NCI-H2196 treated with DMSO at 0.1 percent for 48 hours (cell line): ENCODE data around the gene TRAPPC12.
A peak's percentile ranks its signal among the peaks of the same experiment; 100 is the strongest.
"Not testable (repeated sequence)": the region's sequence is repeated elsewhere in the genome, so short reads cannot be mapped to it uniquely, and the experiment has no call there.

Experiments used
- DNase-seq: peaks from one replicate; lab custom pipeline; 2025; ENCODE audit not compliant: unreplicated experiment; lab: John Stamatoyannopoulos, UW

Gene TRAPPC12

GRCh38 chr2:3368261-3368722 lies 11.2 kb upstream of the TRAPPC12 start:
- no peak for DNase-seq

GRCh38 chr2:3369340-3370181 lies 9.9 kb upstream of the TRAPPC12 start:
- not testable (repeated sequence) for DNase-seq

- no peak for DNase-seq
These were observed 2.7 kb upstream of the TRAPPC12 start for GRCh38 chr2:3376821-3377220.

GRCh38 chr2:3377279-3377611 lies 2.2 kb upstream of the TRAPPC12 start:
- peak; percentile 39 for DNase-seq

- peak; percentile 96 for DNase-seq
These were observed 1.7 kb upstream of the TRAPPC12 start, which contains the start of gene EIPR1 for GRCh38 chr2:3377612-3378432. TSS of gene EIPR1 (minus strand) at chr2:3377818. CDS start at chr2:3377689, 129 bp downstream.

GRCh38 chr2:3379339-3379646 lies 201 bp upstream of the TRAPPC12 start:
- DNase-seq, result no peak

GRCh38 chr2:3386448-3386958 lies 7.0 kb downstream of the TRAPPC12 start:
- DNase-seq, result no peak

GRCh38 chr2:3387011-3387410 lies 7.5 kb downstream of the TRAPPC12 start:
- DNase-seq, result no peak

- DNase-seq, result no peak
These were observed 8.3 kb downstream of the TRAPPC12 start for GRCh38 chr2:3387644-3388411.

GRCh38 chr2:3388412-3388738 lies 8.9 kb downstream of the TRAPPC12 start:
- no peak for DNase-seq

- no peak for DNase-seq
These were observed 9.7 kb downstream of the TRAPPC12 start for GRCh38 chr2:3389193-3389592.

- no peak for DNase-seq
These were observed 10.5 kb downstream of the TRAPPC12 start for GRCh38 chr2:3390041-3390440.

GRCh38 chr2:3392216-3392615 lies 12.7 kb downstream of the TRAPPC12 start:
- no peak for DNase-seq

GRCh38 chr2:3396920-3397559 lies 17.5 kb downstream of the TRAPPC12 start:
- no peak for DNase-seq

- DNase-seq, result no peak
These were observed 19.4 kb downstream of the TRAPPC12 start for GRCh38 chr2:3398857-3399256.

- no peak for DNase-seq
These were observed 19.9 kb downstream of the TRAPPC12 start for GRCh38 chr2:3399381-3399780.

- no peak for DNase-seq
These were observed 20.3 kb downstream of the TRAPPC12 start for GRCh38 chr2:3399829-3400228.

GRCh38 chr2:3403587-3404334 lies 24.3 kb downstream of the TRAPPC12 start:
- DNase-seq, result no peak

- no peak for DNase-seq
These were observed 24.9 kb downstream of the TRAPPC12 start for GRCh38 chr2:3404349-3404894.

GRCh38 chr2:3405307-3405706 lies 25.8 kb downstream of the TRAPPC12 start:
- DNase-seq, result no peak
